GM12891 (cell line): ENCODE data around the gene ERGIC1.

ENCODE experiments used
- DNase-seq: peaks from one replicate; pipeline ENCODE4 v3.0.0; 2011; ENCODE audit warnings: low spot score; ENCODE audit not compliant: insufficient read length
- FAIRE-seq: peaks from 2 replicates; lab custom pipeline; 2011; peaks lifted over from hg19 to GRCh38; lab: Jason Lieb, UNC
- PAX5 ChIP-seq: IDR thresholded peaks from 2 replicates; pipeline ENCODE4 v1.6.1; 2011; ENCODE audit warnings: low read length, moderate library complexity, mild to moderate bottlenecking; ENCODE audit not compliant: insufficient read depth, severe bottlenecking
- POLR2A ChIP-seq: IDR thresholded peaks from 2 replicates; pipeline ENCODE4 v1.6.1; 2011; ENCODE audit warnings: low read depth, low read length, control low read depth
- POLR2AphosphoS5 ChIP-seq: IDR thresholded peaks from 2 replicates; pipeline ENCODE4 v1.6.1; 2011; ENCODE audit warnings: low read depth, low read length, control low read depth
- POU2F2 ChIP-seq: IDR thresholded peaks from 2 replicates; pipeline ENCODE4 v1.6.1; 2011; ENCODE audit warnings: low read depth, mild to moderate bottlenecking, control low read depth, low read length, moderate library complexity
- SPI1 ChIP-seq: IDR thresholded peaks from 2 replicates; pipeline ENCODE4 v1.6.1; 2011; ENCODE audit warnings: low read depth, low read length, control low read depth
- TAF1 ChIP-seq: IDR thresholded peaks from 2 replicates; pipeline ENCODE4 v1.6.1; 2011; ENCODE audit warnings: low read depth, low read length, control low read depth

The ERGIC1 gene

GRCh38 chr5:172941067-172941516 lies 107.0 kb downstream of the ERGIC1 start:
- FAIRE-seq (no peak), DNase-seq (no peak)
- TF ChIP-seq TAF1 (no peak), POLR2AphosphoS5 (no peak), PAX5 (no peak), POLR2A (no peak), SPI1 (no peak), POU2F2 (no peak)

GRCh38 chr5:172942556-172942955 lies 108.5 kb downstream of the ERGIC1 start:
- TF ChIP-seq POLR2A (no peak), TAF1 (no peak), SPI1 (no peak), POU2F2 (no peak), PAX5 (no peak), POLR2AphosphoS5 (no peak)
- DNase-seq (no peak), FAIRE-seq (no peak)

DNA sequence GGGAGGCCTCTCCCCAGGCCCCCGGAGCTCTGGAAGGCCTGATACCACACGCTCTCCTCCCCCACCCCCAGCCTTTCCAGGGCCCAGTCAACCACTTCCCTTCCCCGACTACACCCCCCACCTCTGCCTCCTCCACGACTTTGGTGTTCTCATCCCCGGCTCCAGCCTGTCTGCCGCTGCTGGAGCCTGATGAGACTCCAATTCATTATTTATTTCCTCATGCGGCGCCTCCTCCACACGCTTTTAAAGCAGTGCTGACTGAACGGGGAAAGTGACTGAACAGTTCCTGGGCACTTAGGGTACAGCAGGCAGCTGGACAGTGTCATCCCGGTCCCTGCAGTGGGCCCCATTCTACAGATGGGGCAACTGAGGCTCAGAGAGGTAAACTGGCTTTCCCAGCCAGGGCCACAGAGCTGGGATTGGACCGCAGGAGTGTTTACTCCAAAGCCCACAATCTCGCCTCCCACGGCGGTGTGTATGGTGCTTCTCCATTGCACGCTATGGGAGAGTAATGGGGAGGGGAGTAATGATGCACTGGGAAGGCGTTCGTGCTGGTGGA lies 109.3 kb downstream of the ERGIC1 start:
- FAIRE-seq, result no peak

GRCh38 chr5:172943906-172944305 lies 109.9 kb downstream of the ERGIC1 start:
- no peak for DNase-seq
- FAIRE-seq, result no peak
- TF ChIP-seq PAX5 (no peak), POLR2AphosphoS5 (no peak), POU2F2 (no peak), TAF1 (no peak), SPI1 (no peak), POLR2A (no peak)

More for the DNA sequence above, 109.3 kb downstream of the ERGIC1 start:
- TF ChIP-seq PAX5 (no peak), SPI1 (no peak), POU2F2 (no peak), POLR2AphosphoS5 (no peak)
- DNase-seq, result no peak

DNA sequence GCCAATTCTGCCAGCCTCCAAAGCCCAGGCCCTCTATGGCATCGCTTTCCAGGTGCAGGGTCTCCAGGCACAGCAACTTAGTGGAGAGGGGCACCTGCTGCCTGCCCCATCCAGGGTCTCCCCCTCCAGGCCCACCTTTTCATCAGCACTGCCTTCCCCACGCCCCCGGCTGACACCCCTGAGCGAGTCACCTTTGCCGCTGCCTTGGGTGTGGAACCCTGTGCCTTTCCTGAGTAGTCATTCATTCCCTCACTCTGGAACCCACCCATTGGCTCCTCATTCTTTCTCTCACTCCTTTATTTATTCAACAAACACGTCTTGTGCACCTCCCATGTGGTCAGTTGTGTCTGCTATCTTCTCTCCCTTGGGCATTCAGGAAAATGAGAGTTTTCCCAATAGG lies 110.7 kb downstream of the ERGIC1 start:
- FAIRE-seq, result no peak
- no peak for TF ChIP-seq POU2F2
- TF ChIP-seq TAF1, result no peak
- no peak for TF ChIP-seq POLR2A
- no peak for TF ChIP-seq PAX5

DNA sequence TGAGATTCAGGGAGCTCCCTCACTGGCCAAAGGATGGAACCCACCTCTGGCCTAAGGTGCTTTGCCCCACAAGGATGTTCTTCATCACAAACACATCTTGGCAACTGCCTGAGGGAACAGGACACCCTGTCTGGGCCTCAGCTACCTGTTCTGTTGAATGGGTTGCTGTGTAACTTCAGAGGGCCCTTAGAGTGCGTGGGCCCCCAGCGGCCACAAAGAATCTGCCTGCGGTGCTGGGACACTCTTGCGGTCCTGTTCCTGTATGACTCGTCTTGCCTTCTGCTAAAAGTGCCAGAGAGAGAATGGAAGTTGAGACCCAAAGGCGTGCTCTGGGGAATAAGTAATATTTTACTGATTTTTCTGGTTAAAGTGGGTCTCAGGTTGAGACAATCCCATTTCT lies 111.1 kb downstream of the ERGIC1 start:
- TF ChIP-seq POLR2AphosphoS5 (no peak), SPI1 (no peak), TAF1 (no peak), PAX5 (no peak), POU2F2 (no peak), POLR2A (no peak)
- DNase-seq, result no peak
- FAIRE-seq, result no peak

More for the DNA sequence above, 110.7 kb downstream of the ERGIC1 start:
- DNase-seq, result no peak

GRCh38 chr5:172946146-172946545 lies 112.1 kb downstream of the ERGIC1 start:
- TF ChIP-seq POU2F2, result no peak
- TF ChIP-seq SPI1, result no peak
- TF ChIP-seq POLR2A, result no peak
- TF ChIP-seq TAF1, result no peak
- no peak for TF ChIP-seq PAX5
- no peak for TF ChIP-seq POLR2AphosphoS5
- FAIRE-seq (no peak), DNase-seq (no peak)

GRCh38 chr5:172949426-172949825 lies 115.4 kb downstream of the ERGIC1 start:
- DNase-seq (no peak), FAIRE-seq (no peak)
- TF ChIP-seq POU2F2, result no peak
- no peak for TF ChIP-seq PAX5
- TF ChIP-seq POLR2A, result no peak
- no peak for TF ChIP-seq SPI1
- no peak for TF ChIP-seq TAF1
- no peak for TF ChIP-seq POLR2AphosphoS5

- no peak for FAIRE-seq
- no peak for DNase-seq
- TF ChIP-seq POLR2A, result no peak
- no peak for TF ChIP-seq PAX5
- no peak for TF ChIP-seq POU2F2
- no peak for TF ChIP-seq SPI1
- no peak for TF ChIP-seq TAF1
- no peak for TF ChIP-seq POLR2AphosphoS5
Observed at GRCh38 chr5:172950176-172950965, 116.3 kb downstream of the ERGIC1 start.
